GM12874 (cell line): Measurements from ENCODE around the gene CEP128.

Experiments
- CTCF ChIP-seq: IDR thresholded peaks from 2 replicates; pipeline ENCODE4 v1.5.1; 2011; ENCODE audit warnings: low read depth, mild to moderate bottlenecking, control low read depth, low read length, moderate library complexity; ENCODE audit not compliant: insufficient read depth

The CEP128 gene

GRCh38 chr14:80565001-80565400 is 376.5 kb downstream of the CEP128 start:
- no peak for TF ChIP-seq CTCF

- TF ChIP-seq CTCF = no peak
Measured at GRCh38 chr14:80564051-80564450, 377.5 kb downstream of the CEP128 start.

DNA sequence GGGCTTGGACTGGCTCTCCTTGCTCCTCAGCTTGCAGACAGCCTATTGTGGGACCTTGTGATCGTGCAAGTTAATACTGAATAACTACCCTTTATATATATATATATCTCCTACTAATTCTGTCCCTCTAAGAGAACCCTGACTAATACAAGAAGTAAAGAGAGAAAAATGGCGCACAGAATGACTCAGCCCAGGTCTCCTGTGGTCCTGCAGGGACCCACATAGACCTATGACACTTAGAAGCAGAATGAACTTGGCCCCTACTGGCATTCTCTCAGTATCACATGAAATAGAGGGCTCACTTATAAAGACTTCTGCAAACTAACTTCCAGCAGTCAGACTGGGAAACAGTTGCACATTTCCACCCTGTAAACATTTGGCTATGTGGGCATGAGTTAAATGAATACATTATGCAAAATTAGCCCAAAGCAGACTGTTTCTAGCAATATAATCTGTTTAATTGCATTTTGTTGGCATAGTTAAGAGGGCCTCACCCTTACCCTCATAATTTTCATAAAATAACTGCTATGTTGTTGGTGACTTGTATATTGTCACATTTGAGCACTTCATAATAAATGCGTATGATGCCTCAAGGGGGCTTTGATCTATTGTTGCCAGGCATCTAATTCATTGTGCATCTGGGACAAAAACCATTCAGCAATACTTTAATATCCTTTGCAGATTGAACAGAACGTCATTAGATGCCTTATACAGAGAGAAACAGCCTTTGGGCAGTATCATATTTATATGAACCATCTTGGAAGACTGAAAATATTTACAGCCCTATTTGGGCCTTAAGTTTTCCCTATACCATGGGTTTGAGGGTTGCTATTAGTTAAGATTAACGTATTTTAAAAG is 380.5 kb downstream of the CEP128 start:
- TF ChIP-seq CTCF = no peak

- no peak for TF ChIP-seq CTCF
Measured at GRCh38 chr14:80554139-80554538, 387.4 kb downstream of the CEP128 start.

- TF ChIP-seq CTCF = no peak
Measured at GRCh38 chr14:80549141-80549540, 392.4 kb downstream of the CEP128 start.

DNA sequence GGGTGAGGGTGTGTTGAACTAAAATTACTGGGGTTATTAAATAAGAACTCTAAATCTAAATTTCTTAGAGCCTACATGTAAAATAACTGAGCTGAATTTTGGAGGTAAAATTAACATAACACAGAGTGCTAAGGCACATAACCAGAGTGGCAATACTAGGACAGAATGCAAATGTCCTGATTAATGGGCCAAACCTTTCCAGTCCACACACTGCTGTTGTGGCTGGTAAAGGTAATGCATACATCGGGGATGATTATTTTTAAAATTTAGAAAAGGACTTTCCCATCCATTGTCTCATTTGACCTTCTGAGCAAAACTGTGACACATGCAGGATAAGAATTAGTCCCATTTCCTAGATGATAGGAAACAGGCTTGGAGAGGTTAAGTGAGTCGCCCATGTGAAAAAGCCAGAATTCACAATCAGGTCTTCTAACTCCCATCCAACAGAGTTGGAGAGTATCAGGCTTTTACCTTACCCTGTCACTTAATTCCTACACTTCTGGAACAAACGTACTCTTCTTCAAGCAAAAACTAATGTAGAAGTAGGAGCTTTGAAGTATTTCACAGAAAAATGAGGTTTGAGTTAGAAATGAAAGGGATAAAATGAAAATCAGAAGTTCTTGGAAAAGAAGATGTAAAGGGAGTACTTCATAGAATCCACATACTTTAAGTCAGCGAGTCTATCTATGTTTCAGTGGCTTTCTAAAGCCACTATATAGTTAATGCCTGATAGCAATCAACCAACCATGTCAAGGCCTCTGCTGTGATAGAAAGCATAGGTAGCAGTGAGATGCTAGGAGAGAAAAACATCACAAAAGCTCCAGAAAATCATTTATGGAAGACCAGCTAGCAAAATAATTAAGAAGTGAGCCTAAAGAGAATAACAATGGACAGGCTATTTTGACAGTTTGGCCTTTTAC is 395.3 kb downstream of the CEP128 start:
- TF ChIP-seq CTCF = no peak

GRCh38 chr14:80544366-80544765 is 397.2 kb downstream of the CEP128 start:
- TF ChIP-seq CTCF = no peak
